Activated T-cell treated with anti-CD3 and anti-CD28 coated beads, Interleukin-2, amount 50 U/mL, for 1 hour (primary cell): ENCODE results near the gene ANKRD24.
"Not testable (repeated sequence)": the region's sequence is repeated elsewhere in the genome, so short reads cannot be mapped to it uniquely, and the experiment has no call there.

Experiments used
- DNase-seq: peaks from one replicate; pipeline ENCODE4 v3.0.0-alpha.2; 2020

Gene ANKRD24

DNA sequence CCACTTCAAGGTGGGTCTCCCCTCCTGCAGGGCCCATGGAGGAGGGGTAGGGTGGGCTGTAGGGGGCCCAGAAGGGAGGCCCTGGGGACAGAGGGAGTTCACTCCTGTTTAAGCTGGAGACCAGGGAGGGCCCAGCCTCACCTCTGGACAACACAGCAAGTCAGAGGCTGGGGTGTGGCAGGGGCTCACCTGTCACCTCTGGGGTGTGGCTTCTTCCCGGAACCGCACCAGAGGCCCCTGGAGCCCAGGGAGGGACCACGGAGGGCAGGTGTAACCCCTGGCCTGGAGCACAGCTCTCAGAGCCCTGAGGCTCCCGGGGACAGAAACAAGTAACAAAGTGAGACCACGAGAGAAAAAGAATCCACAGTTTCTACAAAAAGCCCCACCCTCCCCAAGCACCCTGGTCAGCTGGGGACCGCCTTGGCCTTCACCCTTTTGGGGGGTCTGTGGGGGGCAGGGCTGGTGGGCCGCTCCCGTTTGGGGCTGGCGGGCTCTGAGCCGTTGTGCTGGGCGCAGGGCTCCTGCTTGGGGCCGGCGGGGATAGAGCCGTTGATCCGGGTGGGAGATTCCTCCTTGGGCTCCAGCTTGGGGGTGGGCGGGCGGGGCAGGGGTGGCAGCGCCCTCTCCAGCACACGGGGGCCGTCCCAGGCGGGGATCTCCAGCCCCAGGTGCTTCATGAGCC lies 8.1 kb upstream of the ANKRD24 start:
- no peak for DNase-seq

DNA sequence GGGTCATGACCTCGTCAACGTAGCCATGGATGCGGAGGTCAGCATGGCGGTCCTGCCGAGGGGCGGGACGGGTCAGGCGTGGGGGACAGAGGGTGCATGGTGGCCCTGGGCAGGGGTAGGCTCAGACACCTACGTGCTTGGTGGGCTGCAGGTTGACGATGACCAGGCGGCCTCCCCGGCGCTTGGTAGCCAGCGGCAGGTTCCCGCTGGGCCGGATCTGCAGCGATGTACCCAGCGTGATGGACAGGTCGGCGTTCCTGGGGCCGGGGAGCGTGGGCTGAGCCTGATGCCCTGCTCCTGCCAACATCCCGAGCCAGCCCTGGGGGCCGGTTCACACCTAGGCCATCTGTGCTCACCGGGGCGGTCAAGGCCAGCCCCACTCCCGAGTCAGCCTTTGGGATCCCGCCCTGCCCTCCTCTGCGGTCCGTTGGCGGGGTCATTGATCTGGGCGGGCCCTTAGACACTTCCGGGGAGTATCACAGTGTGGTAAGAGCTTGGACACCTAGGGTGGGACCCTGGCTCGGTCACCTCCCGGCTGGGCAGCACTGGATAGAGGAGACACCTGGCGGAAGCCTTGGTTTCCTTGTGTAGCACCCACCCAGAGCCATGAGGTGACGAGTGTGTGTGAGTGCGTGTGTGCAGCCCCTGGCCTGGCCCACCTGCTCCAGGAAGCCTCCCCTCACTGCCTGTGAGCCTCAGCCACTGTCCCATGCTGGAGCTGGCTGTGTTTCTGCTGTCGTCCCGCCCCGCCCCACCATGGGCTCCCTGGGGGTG lies 7.4 kb upstream of the ANKRD24 start:
- no peak for DNase-seq

DNA sequence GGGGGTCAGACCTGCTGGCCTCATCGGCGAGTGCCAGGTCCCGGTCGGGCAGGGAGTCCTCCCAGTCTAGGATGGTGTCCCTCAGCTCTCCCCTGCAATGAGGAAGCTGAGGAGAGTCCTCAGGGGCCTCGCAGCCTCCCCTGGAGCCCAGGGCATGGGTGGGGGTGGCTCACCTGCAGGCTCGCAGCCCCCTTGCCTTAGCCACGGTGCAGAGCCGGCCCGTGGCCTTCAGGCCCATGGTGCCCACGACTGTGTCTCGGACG lies 6.9 kb upstream of the ANKRD24 start:
- no peak for DNase-seq

DNA sequence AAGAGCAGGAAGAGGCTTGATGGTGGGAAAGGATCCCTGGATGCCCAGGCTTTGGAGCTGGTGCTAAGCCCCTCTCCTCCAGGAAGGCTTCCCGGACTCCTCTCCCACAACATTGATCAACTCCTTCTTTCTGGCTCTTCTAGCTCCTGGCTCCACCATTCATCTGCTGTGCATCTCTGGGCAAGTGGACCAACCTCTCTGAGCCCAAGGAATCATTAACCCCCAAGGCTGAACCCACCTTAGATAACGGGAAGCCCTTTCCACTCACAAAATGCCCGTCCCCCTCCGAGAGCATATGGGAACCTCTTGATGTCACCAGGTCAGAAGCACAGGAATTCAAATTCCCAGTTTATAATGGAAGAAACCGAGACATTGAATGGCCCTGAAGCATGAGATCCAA lies 5.3 kb upstream of the ANKRD24 start:
- no peak for DNase-seq

DNA sequence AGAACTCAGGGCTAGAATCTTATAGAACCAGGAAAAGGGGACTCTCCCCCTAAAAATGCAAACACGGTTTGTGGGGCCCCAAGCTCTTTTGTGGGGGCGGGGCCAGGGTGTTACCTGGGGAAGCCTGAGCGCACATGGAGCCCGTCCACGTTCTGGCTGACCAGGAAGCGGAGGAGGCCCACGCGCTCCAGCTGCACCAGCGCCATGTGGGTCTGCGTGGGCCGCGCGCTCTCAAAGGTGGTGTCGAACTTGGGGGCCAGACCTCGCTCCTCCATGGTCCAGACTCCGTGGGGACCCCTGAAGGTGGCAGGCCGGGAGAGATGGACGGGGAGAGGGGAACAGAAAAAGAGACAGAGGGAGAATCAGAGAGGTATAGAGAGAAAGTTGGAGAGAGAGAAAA lies 3.5 kb upstream of the ANKRD24 start:
- DNase-seq, result no peak

DNA sequence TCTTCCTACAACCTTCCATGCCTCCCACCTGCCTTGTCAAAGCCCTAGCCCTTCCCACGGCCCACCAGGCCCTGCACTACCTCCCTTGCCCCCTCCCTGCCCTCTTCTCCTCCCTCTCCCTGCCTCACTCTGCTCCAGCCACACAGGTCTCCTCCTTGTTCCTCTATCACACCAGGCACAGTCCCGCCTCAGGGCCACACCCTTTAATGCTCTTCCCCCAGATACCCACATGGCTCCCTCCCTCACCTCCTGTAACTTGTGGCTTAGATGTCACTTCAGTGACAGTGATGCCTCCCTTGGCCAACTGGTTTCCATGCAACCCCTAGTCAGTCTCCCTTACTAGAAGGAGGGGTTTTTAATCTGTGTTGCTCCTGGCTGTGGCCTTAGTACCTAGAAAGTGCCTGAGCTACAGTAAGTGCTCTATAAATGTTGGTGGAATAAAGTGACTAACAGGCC lies 1.4 kb upstream of the ANKRD24 start:
- DNase-seq, result no peak

DNA sequence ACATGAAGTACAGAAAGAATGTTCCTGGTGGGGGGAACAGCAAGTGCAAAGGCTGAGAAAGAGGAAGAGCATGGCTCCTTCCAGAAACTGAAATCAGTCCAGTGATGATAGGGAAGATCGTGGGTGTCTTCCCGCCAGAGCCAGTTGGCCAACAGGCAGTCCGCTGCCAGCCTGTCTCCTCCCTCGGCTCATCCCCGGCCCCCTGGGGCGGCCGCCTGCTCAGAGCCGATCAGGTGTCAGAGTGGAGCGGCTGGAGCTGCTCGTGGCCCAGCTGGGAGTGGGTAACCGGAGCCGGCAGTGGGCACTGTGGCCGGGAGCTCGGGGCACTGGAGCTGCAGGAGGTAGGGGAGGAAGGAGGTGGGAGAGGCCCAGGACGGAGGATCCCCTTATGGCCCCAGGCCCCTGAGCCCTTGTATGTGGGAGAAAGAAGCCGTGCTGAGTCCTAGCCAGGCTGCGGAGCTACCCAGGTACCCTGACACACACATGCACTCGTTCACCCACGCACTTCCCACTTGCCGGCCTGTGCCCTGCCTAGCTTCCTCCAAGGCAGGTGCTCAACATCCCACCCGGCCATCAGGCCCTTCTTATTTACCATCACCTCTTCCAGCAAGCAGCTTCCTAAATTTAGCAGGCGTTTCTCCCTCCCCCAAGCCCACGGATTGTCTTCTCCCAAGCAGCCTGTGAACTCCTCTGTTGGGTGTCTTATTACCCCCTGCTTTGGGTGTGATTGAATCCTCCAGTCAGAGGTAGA lies 1.7 kb downstream of the ANKRD24 start:
- no peak for DNase-seq

DNA sequence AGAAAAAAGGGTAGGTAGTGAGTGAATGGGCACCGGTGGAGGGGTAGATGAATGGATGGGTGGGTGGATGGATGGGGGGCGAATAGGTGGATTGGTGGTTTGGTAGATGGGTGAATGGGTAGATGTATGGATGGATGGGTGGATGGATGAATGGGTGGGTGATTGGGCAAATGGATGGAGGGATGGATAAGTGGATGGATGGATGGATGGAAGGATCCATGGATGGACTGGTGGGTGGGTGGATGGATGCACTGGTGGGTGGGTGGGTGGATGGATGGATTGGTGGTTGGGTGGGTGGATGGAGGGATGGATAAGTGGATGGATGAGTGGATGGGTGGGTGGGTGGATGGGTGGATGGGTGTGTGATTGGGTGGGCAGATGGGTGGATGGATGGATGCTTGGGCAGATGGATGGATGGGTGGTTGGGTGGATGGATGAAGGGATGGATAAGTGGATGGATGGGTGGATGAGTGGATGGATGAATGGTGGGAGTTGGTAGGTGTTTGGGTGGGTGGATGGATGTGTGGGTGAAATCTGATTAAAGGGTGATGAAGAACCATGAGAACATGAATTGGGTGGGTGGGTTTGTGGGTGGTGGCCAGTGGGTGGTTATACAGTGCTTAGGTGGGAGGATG lies 2.3 kb downstream of the ANKRD24 start:
- no peak for DNase-seq

DNA sequence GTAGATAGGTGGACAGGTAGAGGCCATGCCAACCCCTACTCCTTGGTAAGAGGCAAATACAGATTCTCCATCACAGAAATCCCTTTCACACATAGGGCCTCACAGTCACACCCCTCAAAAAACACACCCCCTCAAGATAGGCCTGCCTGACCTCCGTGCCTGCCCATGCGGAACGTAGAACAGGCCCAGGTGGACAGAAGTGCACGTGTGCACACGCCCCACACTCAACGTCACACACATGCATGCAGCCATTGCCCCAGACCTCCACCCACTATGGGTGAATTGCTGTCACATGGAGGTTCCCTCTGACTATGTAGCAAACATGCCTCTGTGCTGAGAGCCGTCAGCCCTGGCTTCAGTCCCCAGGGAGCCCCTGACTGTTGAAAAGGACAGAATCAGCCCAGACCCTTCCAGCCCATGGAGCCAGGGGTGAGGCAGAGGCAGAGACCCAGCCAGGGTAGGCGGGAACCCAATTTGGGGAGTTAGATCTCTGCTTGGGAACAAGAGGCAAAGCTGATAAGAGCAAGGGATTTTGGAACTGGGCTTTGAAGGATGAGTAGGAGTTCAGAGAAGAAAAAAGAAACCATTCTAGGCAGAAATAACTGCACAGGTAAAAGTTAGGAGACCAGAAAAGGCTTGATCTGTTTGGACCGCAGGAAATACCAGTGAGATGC lies 3.1 kb downstream of the ANKRD24 start:
- DNase-seq, result no peak

DNA sequence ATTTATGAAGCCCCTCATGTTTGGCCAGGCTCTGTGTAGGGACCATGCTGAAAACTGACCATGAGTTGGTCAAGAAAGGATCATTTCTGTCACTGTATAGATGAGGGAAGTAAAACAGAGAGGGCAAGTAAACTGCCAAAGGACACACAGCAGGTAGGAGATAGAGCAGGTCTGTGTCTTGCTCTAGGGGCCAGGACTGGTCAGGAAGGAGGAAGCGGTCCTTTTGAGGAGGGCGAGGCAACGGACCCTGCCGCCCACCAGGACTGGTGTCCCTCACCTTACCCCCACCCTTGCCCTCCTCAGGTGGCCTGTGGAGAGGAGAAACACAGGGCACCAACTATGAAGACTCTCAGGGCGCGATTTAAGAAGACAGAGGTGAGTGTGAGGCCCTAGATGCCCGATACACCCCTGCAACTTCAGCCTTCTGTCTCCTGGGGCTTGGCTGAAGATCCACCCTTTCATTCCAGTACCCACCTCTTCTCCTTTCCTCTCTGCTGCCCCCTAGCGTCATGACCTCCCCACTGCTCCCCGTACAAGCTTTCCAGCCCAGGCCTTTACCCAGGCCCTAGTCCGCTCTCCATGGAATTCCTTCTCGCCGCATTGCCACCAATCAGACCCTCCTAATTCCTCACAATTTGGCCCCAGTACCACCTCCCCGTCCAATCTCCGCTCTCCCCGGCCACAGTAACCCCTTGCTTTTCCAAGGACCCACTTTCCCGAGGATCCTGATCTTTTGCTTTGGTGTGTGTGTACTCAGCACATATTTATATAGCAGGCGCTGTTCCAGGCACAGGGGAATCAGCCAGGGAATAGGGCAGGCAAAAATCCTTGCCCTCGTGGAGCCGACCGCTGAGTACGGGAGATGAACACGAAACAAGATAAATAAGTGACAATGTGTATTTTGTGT lies 3.9 kb downstream of the ANKRD24 start:
- peak; percentile 71 for DNase-seq

DNA sequence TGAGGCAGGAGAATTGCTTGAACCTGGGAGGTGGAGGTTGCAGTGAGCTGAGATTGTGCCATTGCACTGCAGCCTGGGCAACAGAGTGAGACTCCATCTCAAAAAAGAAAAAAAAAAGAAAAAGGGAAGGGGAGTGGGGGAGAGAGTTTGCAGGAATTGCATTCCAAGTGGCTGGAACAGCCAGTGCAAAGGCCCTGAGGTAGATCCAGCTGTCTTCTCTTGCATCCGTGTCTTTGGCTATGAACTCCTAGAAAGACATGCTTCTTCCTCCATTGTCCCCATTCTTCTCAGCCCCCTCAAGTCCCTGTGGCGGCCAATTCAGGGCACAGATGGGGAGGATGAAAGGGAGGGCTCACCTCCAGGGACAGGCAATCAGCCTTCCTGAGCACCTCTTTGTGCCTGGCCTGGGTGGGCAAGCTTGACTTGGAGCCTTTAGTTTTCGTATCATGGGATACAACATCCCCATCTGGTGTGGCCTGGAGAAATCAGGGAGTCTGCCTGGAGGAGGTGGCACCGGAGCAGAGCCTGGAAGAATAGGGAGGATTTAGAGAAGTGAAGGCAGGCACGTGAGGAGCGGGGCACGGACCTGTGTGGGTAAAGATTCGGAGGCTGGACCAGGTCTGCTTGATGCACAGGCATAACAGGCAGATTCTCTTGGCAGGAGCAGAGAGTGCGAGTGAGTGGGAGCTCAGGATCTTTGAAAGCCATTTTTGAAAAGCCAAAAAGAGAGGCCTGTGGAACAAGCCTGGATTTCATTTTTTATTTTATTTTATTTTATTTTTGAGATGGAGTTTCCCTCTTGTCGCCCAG lies 5.0 kb downstream of the ANKRD24 start:
- DNase-seq, result no peak

DNA sequence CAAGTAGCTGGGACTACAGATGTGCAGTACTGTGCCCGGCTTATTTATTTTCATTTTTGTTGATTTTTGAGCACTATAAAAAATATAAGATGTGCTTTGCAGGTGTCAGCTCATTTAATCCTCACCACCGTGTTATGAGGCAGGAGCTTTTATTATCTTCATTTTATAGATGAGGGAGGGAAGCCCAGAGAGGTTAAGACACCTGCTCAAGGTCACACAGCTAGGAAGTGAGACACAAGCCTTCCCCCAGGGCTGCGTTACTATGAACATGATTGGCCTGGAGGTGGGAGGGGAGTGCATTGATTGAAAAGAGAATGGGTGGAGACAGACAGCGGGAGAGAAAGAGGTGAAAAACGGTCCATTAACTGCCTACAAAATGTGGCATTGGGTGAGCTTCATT lies 7.2 kb downstream of the ANKRD24 start:
- no peak for DNase-seq

DNA sequence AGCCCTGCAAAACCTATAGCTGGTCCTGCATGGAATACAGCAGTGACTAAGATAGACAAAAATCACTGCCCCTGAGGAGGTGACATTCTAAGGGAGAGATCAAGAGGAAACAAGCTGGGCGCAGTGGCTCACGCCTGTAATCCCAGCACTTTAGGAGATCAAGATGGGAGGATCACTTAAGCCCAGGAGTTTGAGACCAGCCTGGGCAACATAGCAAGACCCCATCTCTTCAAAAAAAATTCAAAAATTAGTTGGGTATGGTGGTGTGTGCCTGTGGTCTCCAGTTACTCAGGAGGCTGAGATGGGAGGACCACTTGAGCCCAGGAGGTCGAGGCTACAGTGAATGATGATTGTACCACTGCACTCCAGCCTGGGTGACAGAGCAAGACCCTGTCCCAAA lies 10.0 kb downstream of the ANKRD24 start:
- not testable (repeated sequence) for DNase-seq

DNA sequence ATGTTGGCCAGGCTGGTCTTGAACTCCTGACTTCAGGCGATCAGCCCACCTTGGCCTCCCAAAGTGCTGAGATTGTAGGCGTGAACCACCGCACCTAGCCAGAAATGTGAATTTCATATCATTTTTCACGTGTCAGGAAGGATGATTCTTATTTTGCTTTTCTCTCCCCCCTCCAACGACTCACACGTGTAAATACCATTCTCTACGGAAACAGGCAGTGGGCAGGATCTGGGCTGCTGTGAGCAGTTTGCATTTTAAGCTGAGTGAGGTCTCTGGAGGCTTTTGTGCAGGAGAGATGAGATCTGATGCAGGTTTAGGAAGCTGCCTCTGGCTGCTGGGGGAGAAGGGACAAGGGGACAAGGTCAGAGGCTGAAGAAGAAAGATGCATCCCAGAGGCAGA lies 11.9 kb downstream of the ANKRD24 start:
- DNase-seq, result no peak

DNA sequence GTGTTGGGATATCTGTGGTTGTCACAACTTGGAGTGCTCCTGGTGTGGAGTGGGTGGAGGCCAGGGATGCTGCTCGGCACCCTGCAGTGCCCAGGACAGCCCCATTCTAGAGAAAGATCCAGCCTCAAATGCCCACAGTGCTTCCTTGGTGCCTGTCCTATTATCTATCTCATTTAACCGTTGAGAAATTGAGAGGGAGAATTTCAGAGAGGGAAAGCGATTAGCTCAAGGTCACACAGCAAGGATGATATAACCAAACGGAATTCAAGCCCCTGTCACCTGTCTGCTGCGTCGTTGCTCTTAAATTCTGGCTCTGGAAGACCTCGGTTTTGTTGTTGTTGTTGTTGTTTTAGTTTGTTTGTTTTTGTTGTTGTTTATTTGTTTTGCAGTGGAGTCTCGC lies 13.5 kb downstream of the ANKRD24 start:
- DNase-seq, result no peak

DNA sequence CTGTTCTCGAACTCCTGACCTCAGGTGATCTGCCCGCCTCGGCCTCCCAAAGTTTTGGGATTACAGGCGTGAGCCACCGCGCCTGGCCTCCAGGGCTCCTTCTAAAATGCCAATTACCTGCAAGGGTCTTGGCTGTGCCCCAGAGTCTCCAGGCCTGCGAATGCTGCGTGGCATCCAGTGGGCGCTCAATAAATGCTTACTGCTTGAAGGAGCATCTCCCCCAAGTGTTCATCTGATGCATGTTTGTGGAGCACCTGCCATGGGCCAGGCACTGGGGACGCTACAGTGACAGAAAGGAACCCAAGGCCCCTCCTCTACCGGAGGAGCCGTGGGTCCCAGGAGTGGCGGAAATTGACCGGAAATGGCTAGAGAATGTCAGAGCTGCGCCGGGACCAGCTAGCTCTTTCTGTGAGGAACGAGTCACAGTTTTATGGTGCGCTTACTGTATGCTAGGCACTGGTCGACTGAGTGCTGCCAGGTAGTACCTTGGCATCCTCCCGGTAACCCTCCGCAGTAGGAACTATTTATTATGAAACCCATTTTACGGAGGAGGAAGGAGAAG lies 14.2 kb downstream of the ANKRD24 start:
- DNase-seq, result no peak

DNA sequence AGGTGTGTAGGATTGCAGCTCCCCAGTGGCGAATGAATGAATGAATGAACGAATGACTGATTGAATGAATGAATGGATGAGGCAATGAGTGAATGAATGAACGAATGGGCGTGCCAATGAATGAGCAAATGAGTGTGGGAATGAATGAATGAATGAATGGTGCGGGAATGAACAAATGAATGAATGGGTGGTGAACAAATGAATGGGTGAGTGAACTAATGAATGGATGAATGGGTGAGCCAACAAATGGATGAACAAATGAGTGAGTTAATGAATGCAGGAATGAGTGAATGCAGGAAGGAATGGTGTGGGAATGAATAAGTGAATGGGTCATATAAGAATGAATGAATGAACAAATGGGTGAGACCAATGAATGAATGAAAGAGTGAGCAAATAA lies 14.7 kb downstream of the ANKRD24 start:
- DNase-seq, result no peak

DNA sequence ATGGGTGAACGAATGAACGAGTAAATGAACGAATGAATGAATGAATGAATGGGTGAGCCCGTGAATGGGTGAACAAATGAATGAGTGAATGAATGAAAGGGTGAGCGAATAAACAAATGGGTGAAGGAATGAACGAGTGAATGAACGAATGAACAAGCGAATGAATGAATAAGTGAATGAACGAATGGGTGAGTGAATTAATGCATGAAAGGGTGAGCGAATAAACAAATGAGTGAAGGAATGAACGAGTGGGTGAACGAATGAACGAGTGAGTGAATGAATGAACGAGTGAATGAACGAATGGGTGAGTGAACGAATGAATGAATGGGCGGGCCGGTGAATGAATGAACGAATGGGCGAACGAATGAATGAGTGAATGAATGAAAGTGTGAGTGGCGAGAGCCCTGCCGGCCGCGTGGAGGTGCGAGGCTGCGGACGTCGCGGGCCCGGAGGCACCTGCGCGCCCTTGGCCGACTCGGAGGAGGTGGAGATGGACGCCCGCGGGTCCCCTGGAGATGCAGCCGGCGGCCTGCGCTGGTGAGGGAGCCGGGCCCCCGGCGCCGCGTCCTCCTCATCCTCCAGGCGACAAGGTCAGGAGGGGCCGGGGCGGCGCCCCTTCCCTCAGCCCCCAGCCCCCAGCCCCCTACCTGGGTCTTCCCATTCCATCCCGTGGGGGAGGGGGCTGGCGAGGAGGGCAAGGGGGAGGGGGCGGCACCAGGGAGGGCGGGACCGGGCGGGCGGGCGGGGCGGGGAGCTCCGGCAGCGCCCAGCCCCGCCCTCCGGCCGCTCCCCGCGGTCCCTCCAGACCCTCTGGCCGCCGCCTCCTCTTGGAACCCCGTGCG lies 15.4 kb downstream of the ANKRD24 start:
- no peak for DNase-seq

DNA sequence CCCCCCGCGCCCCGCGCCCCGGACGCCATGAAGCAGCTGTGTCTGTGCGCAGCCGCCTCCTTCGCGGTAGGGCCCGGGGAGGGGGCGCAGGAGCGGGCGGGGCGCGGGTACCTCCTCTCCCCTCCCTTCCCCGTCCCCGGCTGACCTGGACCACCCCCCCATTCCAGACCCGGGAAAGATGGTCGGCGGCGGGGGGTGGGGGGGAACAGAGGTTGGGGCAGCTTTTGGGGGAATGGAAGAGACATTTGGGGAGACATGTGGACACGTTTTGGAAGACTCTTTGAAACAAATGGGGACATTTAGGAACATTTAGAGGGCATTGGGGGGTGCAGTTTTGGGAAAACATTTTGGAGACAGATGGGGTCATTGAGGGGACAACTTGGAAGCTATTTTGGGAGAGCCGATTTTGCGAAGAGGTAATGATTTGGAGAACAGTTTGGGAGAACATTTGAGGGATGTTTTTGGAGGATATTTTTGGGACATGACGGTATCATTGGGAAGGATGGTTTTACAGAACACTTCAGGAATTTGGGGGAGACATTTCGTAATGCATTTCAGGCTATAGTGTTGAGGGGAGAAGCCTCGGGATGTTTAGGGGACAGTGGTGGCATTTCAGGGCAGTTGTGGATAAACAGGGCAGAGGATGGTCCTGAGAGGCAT lies 16.1 kb downstream of the ANKRD24 start:
- DNase-seq, result no peak
